Right cardiac atrium (tissue), 5 donors: ENCODE data around the gene SPIN2B. TPM values are rescaled to one million over a fixed set of nuclear protein-coding genes. Genes with fewer than 3 reads are reported as not detected.
"Not testable (repeated sequence)": the region's sequence is repeated elsewhere in the genome, so short reads cannot be mapped to it uniquely, and the experiment has no call there.

Experiments
- ATAC-seq, 2 donors: fragments of 200-7000 bp; cut with Tn5 transposase; one replicate each; pipeline versions ENCODE4 v1.8.0 to v1.9.1; 2020; ENCODE audit warnings: moderate library complexity in 2 of 2, mild to moderate bottlenecking in 1 of 2
- DNase-seq, 3 donors: peaks; one replicate each; pipeline ENCODE4 v3.0.0-alpha.2; 2020
- H3K27ac ChIP-seq: one replicate; pipeline ENCODE4 v1.5.1; 2013; ENCODE audit warnings: mild to moderate bottlenecking, low read length, control low read depth, moderate library complexity
- H3K27me3 ChIP-seq: one replicate; pipeline ENCODE4 v1.6.1; 2013; ENCODE audit not compliant: control insufficient read depth, insufficient read depth
- H3K4me1 ChIP-seq: one replicate; pipeline ENCODE4 v1.6.1; 2013; ENCODE audit warnings: low read length; ENCODE audit not compliant: control insufficient read depth, insufficient read depth
- H3K4me3 ChIP-seq: one replicate; pipeline ENCODE4 v1.5.1; 2013; ENCODE audit warnings: low read length, control low read depth
- H3K9me3 ChIP-seq: one replicate; pipeline ENCODE4 v1.6.1; 2013; ENCODE audit warnings: low read length; ENCODE audit not compliant: control insufficient read depth
- WGBS: extraction: QIAGEN DNeasy Blood & Tissue Kit; methylation state at CpG from one replicate; pipeline ENCODE4 v1.1.7; 2013; 5-methylcytosine and 5-hydroxymethylcytosine counted together
- intact Hi-C, 4 donors: fragments of 100-400 bp; cut with DNase I; formaldehyde crosslinking; loops; one replicate each; pipeline versions ENCODE4 v1.11.0 to v1.14.0; 2022 to 2023
- long read RNA-seq, 4 donors: library from polyadenylated mRNA; unstranded; transcript quantifications; one replicate each; pipeline ENCODE4 v2.0.0, GENCODE V29; 2020 to 2021
- polyA plus RNA-seq: library from polyadenylated mRNA; stranded (reverse); fragments of 200-250 nt; gene quantifications from one replicate; pipeline ENCODE4 v1.2.3, GENCODE V29; 2013
- total RNA-seq, 4 donors: library from RNA; stranded (reverse); fragmentation: NEBNext Ultra II Directional; extraction: Animal tissue kit (Norgen Biotek cat#: 25700); gene quantifications; one replicate each; pipeline ENCODE4 v1.2.1, GENCODE V29; 2021
- donor health status: healthy with polysubstance abuse.
- donor health status: DM: no; HTN: yes; CAD: no.
- donor health status: DM: no; HTN: no; CAD: no.
- donor health status: DM: no; HTN: yes; CAD: no; lungs with severe emphysema.
- donor health status: DM: yes; HTN: yes; CAD: no.

Gene SPIN2B
- 1 to 10 TPM; 6.7 to 9.0 (median 7.9) TPM for total RNA-seq
- polyA plus RNA-seq = 9.0 TPM
- long read RNA-seq, donor 1, partial matches to known transcripts = 0 of 8 reads
- long read RNA-seq, donor 1, other reads (novel, unspliced or antisense) = 4 of 8 reads
- long read RNA-seq, donor 2, partial matches to known transcripts = 0 of 3 reads
- long read RNA-seq, donor 2, other reads (novel, unspliced or antisense) = 2 of 3 reads
- long read RNA-seq, donor 3, partial matches to known transcripts = 0 of 13 reads
- long read RNA-seq, donor 3, other reads (novel, unspliced or antisense) = 7 of 13 reads
- long read RNA-seq, donor 4, partial matches to known transcripts = 0 of 6 reads
- long read RNA-seq, donor 4, other reads (novel, unspliced or antisense) = 2 of 6 reads

- H3K27me3 ChIP-seq = no peaks in the 10 kb centered on the region
- ATAC-seq (peak; percentile 100), DNase-seq (peak; percentile 86 to 93 (median 91))
- H3K4me1 ChIP-seq = no peaks in the 10 kb centered on the region
- no peaks in the 10 kb centered on the region for H3K9me3 ChIP-seq
- peak within 1 kb of the TSS; percentile 87 for H3K27ac ChIP-seq
- WGBS = under 1% methylated on average over 38 of the region's 43 CpGs
- H3K4me3 ChIP-seq = peak within 1 kb of the TSS; percentile 92
- intact Hi-C loops = no loop called here
Observed at GRCh38 chrX:57121162-57121755, at the start of gene SPIN2B. TSS of gene SPIN2B (minus strand) at chrX:57121548.

GRCh38 chrX:57156397-57157049 lies 35.2 kb upstream of the SPIN2B start:
- ATAC-seq = peak; percentile 56 to 84
- H3K9me3 ChIP-seq = no peaks in the 10 kb centered on the region
- no peak overlapping the region for H3K4me3 ChIP-seq
- WGBS = 75% methylated on average over 5 of the region's 5 CpGs
- intact Hi-C loops = no loop called here
- H3K27me3 ChIP-seq = no peaks in the 10 kb centered on the region
- H3K27ac ChIP-seq = no peak overlapping the region
- DNase-seq = peak in 2 of 3 donors; percentile 37 to 51
- no peaks in the 10 kb centered on the region for H3K4me1 ChIP-seq

- intact Hi-C loops = no loop called here
- DNase-seq = no peak
Observed at GRCh38 chrX:57155171-57155570, 33.8 kb upstream of the SPIN2B start.

DNA sequence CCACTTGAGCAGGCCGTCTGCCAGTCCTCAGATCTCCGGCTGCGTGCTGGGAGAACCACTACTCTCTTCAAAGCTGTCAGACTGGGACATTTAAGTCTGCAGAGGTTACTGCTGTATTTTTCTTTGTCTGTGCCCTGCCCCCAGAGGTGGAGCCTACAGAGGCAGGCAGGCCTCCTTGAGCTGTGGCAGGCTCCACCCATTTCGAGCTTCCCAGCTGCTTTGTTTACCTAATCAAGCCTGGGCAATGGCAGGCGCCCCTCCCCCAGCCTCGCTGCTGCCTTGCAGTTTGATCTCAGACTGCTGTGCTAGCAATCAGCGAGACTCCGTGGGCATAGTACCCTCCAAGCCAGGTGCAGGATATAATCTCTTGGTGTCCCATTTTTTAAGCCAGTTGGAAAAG lies 30.9 kb upstream of the SPIN2B start:
- H3K9me3 ChIP-seq, ATAC-seq, intact Hi-C loops, H3K27me3 ChIP-seq, H3K4me1 ChIP-seq, H3K4me3 ChIP-seq, H3K27ac ChIP-seq: not testable (repeated sequence)
- WGBS = 98% methylated on average over 8 of the region's 8 CpGs
- DNase-seq = peak in 1 of 3 donors; percentile 35

More at GRCh38 chrX:57155171-57155570, 33.8 kb upstream of the SPIN2B start:
- no peaks in the 10 kb centered on the region for H3K27me3 ChIP-seq
- H3K9me3 ChIP-seq = no peaks in the 10 kb centered on the region
- H3K4me3 ChIP-seq = no peak overlapping the region
- WGBS = 72% methylated on average over 2 of the region's 2 CpGs
- H3K27ac ChIP-seq = no peak overlapping the region
- ATAC-seq = no peak
- no peaks in the 10 kb centered on the region for H3K4me1 ChIP-seq

DNA sequence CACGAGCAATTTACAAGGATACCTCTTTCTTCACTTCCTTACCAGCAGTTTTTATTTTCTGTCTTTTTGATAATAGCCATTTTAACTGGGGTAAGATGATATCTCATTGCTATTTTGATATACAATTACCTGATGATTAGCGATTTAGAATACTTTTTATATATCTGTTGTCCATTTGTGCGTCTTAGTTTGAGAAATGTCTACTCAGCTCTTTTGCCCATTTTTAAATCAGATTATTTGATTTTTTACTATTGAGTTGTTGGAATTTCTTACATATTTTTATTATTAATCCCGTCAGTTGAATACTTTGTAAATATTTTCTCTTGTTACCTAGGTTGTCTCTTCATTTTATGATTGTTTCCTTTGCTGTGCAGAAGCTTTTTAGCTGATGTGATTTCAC lies 17.3 kb upstream of the SPIN2B start:
- 95% methylated on average over 4 of the region's 4 CpGs for WGBS
- Histone ChIP-seq H3K9me3 (no peaks in the 10 kb centered on the region), H3K27me3 (no peaks in the 10 kb centered on the region), H3K27ac (no peak overlapping the region), H3K4me3 (no peak overlapping the region), H3K4me1 (no peaks in the 10 kb centered on the region)
- intact Hi-C loops = no loop called here
- ATAC-seq = no peak
- DNase-seq = no peak

DNA sequence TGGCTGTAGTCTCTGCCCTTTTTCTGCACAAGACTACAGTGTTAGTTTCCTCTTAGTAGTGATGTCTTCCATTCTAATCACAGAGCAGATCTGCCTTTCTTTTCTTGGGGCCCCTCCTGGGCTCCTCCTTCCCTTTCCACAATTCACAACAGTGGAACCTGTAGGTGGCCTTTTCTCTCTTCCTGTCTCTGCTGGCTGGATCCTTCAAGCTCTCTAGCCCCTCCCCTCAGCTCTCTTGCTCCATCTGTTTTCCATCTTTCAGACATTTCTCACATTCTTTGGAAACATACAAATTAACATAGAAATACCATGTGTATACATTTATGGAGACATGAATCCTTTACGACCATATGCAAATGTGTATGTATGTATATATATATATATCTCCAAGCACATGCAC lies 16.2 kb upstream of the SPIN2B start:
- no peak for DNase-seq

DNA sequence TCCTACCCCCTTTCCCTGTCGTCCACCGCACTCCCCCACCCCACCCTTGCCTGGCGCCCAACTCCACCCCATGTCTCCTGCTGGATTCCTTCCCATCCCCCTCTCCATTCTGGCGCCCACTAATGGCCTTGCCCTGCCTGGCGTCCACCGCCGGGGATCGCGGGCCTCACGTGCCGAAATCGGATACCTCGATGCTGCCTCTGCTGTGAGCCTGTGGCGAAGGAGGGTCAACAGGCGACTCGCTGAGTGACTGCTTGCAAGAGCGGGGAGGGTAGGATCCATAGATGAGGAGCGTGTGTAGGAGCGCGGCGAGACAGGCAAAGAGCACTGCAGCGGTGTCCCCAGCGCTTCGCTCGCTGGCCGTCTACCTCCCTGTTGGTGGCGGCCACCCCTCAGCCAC lies 15.7 kb upstream of the SPIN2B start, which contains the start of gene SPIN2A:
SPIN2A (minus strand) TSS at position 325 of the 400 bp plus-strand sequence. CDS start 800 bp downstream, outside the sequence.
- DNase-seq (peak in 2 of 3 donors; percentile 47 to 53), ATAC-seq (peak; percentile 54 to 66)
- H3K27me3 ChIP-seq, H3K9me3 ChIP-seq, intact Hi-C loops, H3K4me1 ChIP-seq, H3K27ac ChIP-seq: not testable (repeated sequence)
- H3K4me3 ChIP-seq = peak within 1 kb of the TSS; percentile 0
- WGBS = 40% methylated on average over 27 of the region's 27 CpGs

More for the DNA sequence above, 16.2 kb upstream of the SPIN2B start:
- no peak overlapping the region for H3K27ac ChIP-seq
- intact Hi-C loops = no loop called here
- H3K4me1 ChIP-seq = no peaks in the 10 kb centered on the region
- no peaks in the 10 kb centered on the region for H3K9me3 ChIP-seq
- H3K27me3 ChIP-seq = no peaks in the 10 kb centered on the region
- H3K4me3 ChIP-seq = peak overlapping the region; percentile 0
- WGBS = 68% methylated on average over 1 of the region's 1 CpG
- ATAC-seq = peak in 1 of 2 donors; percentile 34

GRCh38 chrX:57136589-57136988 lies 15.2 kb upstream of the SPIN2B start:
- intact Hi-C loops, H3K4me3 ChIP-seq, H3K4me1 ChIP-seq, DNase-seq, H3K27ac ChIP-seq, H3K9me3 ChIP-seq, H3K27me3 ChIP-seq: not testable (repeated sequence)
- ATAC-seq = peak; percentile 40 to 73
- WGBS = 83% methylated on average over 1 of the region's 3 CpGs

GRCh38 chrX:57135287-57135686 lies 13.9 kb upstream of the SPIN2B start:
- H3K27ac ChIP-seq = no peak overlapping the region
- DNase-seq (no peak), ATAC-seq (no peak)
- WGBS = 91% methylated on average over 3 of the region's 3 CpGs
- no peak overlapping the region for H3K4me3 ChIP-seq
- intact Hi-C loops = no loop called here
- no peaks in the 10 kb centered on the region for H3K9me3 ChIP-seq
- H3K27me3 ChIP-seq = no peaks in the 10 kb centered on the region
- H3K4me1 ChIP-seq = no peaks in the 10 kb centered on the region

GRCh38 chrX:57134702-57135101 lies 13.4 kb upstream of the SPIN2B start:
- intact Hi-C loops = no loop called here
- ATAC-seq = no peak
- no peak for DNase-seq
- no peaks in the 10 kb centered on the region for H3K4me1 ChIP-seq
- no peaks in the 10 kb centered on the region for H3K9me3 ChIP-seq
- no peak overlapping the region for H3K27ac ChIP-seq
- WGBS = 97% methylated on average over 3 of the region's 3 CpGs
- H3K27me3 ChIP-seq = no peaks in the 10 kb centered on the region
- no peak overlapping the region for H3K4me3 ChIP-seq

GRCh38 chrX:57133706-57134105 lies 12.4 kb upstream of the SPIN2B start:
- WGBS = 97% methylated on average over 4 of the region's 4 CpGs
- intact Hi-C loops = no loop called here
- ATAC-seq = no peak

More at GRCh38 chrX:57133706-57134105, 12.4 kb upstream of the SPIN2B start:
- H3K4me1 ChIP-seq = no peaks in the 10 kb centered on the region
- no peak overlapping the region for H3K4me3 ChIP-seq
- DNase-seq = no peak
- H3K9me3 ChIP-seq = no peaks in the 10 kb centered on the region
- no peaks in the 10 kb centered on the region for H3K27me3 ChIP-seq
- H3K27ac ChIP-seq = no peak overlapping the region
